Fibroblast of skin of scalp (primary cell): ENCODE measurements around the gene URB2.

Source experiments
- DNase-seq: peaks from one replicate; pipeline ENCODE4 v3.0.0-alpha.2; 2013

URB2 gene

DNA sequence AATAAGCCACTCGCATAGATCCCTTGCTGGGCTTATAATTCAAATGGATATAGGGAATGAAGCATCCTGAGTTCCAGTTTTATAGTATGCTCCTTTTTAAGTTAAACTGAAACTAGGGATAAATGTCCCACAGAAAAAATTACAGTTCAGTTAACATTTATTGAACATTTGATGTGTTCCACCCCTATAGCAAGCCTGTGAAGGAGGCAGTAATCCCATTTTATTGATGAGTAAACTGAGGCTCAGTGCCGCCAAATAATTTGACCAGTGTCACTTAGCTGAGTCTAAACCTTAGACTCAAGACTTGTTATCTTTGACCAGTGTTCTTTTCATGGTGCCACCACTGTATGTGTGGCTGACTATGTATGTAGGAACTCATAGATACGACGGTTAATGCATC is 22.4 kb downstream of the URB2 start:
- no peak for DNase-seq

DNA sequence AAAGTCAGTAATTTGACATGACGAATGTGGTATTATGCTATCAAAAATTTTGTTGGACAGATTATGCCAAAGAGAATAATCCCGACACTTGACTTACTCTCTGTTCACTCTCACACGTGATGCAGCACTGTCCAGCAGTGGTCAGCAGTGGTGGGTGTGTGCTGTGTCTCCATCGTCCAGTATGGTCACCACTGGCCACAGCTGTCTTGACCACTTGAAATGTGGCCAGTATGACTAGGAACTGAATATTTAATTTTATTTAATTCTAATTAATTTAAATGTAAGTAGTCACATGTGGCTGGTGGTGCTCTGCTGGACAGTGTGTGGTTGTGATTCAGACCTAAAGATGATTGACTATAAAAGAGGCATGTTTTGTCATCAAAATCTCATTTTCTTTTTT is 24.0 kb downstream of the URB2 start:
- DNase-seq, result no peak

DNA sequence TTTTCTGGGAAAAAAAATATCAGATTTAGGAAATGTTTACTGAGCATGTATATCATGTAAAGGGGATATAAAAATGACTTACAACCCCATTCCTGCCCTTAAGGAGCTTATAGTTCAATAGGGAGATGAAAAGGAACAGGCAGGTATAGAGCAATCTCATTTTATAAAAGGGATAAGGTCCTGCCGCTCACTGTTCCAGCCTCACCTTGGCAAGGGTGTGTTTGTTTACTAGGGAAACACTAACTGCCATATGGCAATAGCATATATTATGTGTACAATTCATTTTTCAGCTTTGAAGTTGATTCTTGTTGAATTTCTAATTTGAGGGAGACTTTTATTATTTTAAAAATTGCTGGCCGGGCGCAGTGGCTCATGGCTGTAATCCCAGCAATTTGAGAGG is 25.5 kb downstream of the URB2 start:
- no peak for DNase-seq

GRCh38 chr1:229653420-229653819 is 27.4 kb downstream of the URB2 start:
- no peak for DNase-seq

DNA sequence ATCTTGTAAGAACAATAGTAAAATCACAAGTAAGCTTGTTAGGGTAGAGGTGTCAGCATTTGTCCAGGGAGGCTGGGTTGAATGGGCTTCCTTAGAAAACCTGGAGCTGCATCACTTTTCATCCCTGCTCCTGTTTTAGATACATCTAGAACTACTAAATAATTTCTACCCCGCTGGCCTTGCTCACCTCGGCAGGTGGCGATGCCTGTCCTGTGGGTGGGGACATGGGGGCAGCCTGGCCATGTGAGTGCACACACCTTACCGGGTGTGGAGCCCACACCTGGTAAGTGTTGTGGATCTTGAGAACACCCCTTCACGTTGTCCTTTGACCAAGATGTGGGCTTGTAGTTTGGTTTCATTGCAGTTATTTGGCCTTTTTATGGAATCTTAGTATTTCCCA is 29.7 kb downstream of the URB2 start:
- DNase-seq, result no peak

- no peak for DNase-seq
Observed at GRCh38 chr1:229657993-229658755, 32.1 kb downstream of the URB2 start.

- peak; percentile 69 for DNase-seq
Observed at GRCh38 chr1:229661022-229661877, 35.2 kb downstream of the URB2 start.

DNA sequence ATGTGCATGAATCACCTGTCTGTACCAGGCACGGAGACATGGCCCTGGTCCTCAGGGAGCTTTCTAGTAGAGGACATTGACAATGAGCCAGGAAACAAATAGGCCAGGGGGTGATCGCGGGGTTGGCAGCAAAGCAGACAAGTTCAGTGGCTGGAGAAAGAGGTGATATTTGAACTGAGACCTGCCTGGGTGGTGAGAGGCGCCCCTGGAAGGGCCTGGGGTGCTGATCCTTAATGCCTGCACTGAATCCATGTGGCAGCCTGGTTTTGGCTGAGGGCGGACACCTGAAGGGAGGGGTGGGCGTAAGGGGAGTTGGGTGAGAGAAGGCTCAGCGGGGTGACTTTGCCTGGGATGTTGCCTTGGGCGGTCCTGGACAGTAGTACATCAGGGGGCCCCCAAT is 35.9 kb downstream of the URB2 start:
- DNase-seq, result no peak

GRCh38 chr1:229664133-229664689 is 38.2 kb downstream of the URB2 start:
- no peak for DNase-seq

DNA sequence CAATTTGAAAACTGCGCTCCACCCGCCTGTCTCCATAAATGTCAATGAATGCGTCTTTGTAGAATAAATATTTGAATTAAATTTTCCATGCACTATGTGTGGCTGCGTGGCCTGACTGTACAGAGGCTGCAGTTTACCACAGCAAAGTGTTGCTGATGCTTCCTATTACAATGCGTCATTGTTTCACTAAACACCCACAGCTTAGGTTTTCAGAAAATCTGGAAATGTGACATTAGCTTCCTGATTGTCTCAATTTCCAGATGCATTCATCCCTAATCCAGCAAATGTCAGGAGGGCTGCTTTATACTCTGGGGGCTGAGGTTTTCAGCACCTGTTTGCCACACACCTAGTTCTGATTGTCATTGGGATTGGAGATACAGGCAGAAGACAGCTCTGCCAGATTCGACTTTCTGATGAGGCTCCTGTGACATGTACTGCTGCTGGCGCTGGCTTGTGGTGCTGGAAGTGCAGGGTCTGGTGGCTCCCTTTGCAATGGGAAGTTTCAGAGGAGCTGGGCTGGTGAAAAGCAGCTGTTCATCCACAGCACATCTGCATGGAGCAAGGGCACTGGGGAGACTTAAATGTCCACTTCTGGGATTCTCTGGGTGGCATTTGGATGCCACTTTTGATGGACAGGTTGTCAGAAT is 40.0 kb downstream of the URB2 start:
- no peak for DNase-seq

DNA sequence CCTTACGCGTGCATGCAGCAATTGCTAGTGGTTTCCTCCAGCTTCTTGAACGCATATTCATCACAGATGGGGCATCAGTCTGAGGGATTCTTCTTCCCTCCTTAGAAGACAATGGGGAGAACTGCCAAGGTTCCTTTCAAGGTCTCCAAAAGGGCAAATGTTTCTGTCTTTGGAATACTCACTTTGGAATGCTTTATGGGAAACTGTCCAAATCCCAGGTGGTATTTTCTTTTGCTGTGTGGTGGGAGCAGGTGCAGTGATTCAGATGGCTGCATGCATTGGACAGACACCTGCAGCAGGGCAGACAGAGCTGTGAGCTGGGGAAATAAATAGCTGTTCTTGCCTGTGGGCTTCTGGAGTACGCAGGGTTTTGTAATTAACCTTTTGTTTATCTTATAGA is 40.5 kb downstream of the URB2 start:
- DNase-seq, result no peak

- no peak for DNase-seq
Observed at GRCh38 chr1:229669333-229669732, 43.3 kb downstream of the URB2 start.

- DNase-seq, result no peak
Observed at GRCh38 chr1:229671310-229671709, 45.3 kb downstream of the URB2 start.

DNA sequence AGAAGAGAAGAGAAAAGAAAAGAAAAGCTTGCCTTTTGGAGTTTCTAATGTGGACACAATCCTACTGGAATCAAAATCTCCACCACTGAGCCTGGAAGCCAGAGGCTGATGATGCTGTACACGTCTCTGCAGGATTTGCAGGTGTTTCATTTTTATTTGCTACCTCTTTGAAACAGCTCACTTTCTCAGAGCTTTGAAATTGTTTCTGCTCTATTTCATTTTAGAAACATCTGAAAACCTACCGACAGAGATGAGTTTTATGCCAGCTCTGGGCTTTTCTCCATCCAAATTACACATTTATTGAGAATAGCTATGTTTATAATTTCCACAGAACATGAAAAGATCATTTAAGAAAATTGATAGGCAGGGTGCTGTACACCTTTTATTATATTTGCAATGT is 46.2 kb downstream of the URB2 start:
- DNase-seq, result no peak

- no peak for DNase-seq
Observed at GRCh38 chr1:229674042-229674441, 48.0 kb downstream of the URB2 start.

DNA sequence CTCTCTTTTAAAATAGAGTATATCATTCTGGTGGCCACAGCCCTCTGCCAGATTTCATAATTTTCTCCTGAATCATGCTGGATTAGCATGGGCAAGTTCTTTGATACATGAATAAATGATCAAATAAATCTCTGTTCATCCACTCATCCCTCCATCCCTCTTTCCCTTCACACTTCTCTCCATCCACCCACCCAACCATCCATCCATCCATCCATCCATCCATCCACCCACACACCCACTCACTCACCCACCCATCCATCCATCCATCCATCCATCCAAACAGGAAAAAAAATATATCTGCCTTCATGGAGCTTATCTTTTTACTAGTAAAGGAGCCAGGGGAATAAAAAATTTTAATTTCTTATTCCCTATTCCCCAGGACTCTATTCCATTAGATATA is 49.3 kb downstream of the URB2 start:
- no peak for DNase-seq

DNA sequence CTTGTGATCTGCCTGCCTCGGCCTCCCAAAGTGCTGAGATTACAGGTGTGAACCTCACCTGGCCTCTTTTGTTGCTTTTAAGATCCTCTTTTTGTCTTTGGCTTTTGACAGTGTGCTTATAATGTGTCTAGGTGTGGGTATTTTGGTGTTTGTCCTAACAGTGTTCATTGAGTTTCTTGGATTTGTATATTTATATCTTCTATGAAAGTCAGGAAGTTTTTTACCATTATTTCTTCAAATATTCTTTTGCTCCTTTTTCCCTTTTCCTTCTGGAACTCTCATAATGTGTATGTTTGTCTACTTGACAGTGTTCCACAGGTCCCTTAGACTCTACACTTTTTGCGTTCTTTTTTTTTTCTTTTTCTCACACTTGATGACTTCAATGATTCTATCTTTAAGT is 59.1 kb downstream of the URB2 start:
- no peak for DNase-seq

DNA sequence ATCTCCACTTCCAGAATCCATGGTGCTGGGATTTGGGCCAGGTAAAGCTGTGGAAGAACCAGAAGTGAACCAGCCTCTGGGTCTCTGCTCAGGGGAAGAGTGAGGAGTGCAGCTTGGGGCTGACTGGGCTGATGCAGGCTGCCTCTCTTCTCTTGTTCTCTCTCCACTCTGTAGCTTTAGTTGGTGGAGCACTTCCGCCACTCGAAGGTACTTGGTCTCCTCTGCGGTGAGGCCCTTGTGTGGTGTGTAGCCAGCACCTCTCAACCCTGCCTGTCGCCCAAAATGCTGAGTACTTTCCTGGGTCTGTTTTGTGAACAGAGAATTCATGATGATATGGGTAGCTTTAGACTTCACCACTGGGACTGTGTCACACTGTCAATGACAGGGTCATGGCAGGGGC is 63.2 kb downstream of the URB2 start:
- no peak for DNase-seq

GRCh38 chr1:229689904-229690303 is 63.9 kb downstream of the URB2 start:
- no peak for DNase-seq

DNA sequence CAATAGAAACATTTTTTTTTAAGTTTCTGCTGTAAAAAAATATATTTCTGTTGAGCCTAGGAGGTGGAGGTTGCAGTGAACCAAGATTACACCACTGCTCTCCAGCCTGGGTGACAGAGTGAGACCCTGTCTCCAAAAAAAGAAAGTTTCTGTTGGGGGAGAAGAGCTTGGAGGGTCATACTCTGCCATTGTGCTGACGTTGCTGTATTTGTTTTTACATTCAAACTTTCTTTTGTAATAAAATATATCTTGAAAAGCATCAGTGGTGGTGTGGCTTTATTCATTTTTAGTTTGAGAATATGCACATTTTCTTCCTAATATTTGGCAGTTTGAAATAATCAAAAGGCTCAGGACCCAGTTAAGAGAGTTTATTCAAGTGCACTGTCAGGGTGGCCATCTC is 64.6 kb downstream of the URB2 start:
- no peak for DNase-seq

DNA sequence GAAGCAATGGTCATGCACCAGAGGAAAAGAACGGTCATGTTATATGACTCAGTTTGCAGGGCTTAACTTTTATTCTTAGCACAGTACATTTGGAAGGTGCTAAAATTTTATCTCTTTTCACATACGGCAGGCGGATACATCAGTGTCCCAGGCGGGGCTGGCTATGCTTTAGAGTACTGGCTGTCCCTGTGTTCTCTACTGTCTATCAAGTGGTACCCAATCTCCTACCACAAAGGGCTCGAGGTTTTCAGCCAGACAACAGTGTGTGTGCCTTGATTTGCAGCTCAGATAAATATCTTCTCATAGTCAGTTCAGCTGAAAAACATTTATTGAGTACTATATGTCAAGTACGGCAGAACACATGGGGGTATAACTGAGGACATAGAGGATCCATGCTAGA is 65.3 kb downstream of the URB2 start:
- DNase-seq, result no peak

DNA sequence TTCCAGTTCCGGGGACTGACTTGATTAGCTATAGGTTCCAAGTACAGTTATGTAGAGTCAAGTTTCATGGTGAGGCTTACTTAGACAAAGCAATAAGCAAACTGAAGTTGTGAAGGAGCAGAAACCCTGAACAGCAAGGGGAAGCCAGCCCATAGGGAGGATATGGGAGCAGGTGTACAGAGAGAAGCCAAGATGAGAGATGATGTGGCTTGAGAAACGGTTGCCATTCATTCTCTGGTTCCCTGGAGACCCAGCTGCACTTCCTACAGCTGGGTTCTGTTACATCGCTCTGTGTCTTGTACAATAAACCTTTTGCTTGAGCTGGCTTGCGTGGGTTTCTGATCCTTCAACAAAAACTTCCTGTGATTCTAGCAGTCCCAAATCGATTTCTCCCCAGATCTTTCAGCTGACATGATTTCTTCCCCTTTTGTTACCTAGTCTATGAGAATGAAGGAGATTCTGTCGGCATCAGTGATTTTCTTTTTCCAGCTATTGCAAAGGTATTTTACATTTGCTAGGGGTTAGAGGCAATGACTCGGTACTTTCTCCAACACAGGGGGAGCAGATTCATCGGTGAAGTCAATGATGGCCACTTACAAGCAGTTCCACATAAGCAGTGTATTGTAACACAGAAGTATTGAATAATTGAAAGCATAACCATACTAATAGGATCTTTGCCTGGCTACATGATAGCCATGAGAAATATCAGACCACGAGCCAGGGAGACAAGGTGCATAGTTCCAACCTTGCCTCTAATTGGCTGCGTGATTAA is 67.3 kb downstream of the URB2 start:
- no peak for DNase-seq
